ENCODE data around the gene CXXC1.

DNA sequence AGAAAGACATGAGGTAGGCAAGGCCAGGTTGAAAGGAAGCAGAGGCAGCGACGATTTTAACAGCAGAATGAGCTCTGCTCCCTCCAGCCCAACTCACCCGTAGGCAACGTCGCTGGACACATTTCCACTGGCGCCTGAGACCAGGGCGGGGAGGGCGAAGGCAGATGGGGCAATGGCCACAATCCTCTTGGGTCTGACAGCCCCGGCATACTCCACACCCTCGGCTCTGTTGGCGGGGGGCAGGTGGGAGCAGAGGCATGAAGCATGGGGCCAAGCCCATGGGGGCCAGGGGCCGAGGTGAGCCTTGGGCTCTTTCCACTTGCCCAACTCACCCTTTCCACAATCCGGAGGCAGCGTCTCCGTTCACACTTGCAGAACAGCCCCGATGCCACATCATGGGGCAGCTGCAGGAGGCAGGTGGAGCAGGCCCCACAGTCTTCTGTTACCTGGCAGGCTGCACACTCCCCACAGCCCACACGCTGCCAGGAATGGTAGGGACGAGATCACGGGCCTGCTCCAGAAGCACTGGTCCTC is 11.9 kb downstream of the CXXC1 start:
- TF ChIP-seq, protein P1, sequence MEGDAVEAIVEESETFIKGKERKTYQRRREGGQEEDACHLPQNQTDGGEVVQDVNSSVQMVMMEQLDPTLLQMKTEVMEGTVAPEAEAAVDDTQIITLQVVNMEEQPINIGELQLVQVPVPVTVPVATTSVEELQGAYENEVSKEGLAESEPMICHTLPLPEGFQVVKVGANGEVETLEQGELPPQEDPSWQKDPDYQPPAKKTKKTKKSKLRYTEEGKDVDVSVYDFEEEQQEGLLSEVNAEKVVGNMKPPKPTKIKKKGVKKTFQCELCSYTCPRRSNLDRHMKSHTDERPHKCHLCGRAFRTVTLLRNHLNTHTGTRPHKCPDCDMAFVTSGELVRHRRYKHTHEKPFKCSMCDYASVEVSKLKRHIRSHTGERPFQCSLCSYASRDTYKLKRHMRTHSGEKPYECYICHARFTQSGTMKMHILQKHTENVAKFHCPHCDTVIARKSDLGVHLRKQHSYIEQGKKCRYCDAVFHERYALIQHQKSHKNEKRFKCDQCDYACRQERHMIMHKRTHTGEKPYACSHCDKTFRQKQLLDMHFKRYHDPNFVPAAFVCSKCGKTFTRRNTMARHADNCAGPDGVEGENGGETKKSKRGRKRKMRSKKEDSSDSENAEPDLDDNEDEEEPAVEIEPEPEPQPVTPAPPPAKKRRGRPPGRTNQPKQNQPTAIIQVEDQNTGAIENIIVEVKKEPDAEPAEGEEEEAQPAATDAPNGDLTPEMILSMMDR (IDR thresholded peaks at IDR 0.05): no peak
- no peak for TF ChIP-seq POLR2AphosphoS5 (IDR thresholded peaks at IDR 0.05)

All from upper lobe of left lung (tissue), 4 donors.